Mesendoderm (in vitro differentiated cells): ENCODE results near the gene CADPS2.

Source experiments
- DNase-seq: peaks from one replicate; pipeline ENCODE4 v3.0.0; 2013
- H2AK5ac ChIP-seq: 2 replicates; pipeline ENCODE4 v1.6.1; 2013; ENCODE audit warnings: low read length, inconsistent platforms
- H2BK120ac ChIP-seq: 2 replicates; pipeline ENCODE4 v1.6.1; 2013; ENCODE audit warnings: low read depth, mild to moderate bottlenecking, low read length, moderate library complexity, mixed read lengths
- H2BK15ac ChIP-seq: replicated peaks from 2 replicates; pipeline ENCODE4 v1.6.1; 2013; ENCODE audit warnings: low read depth, mild to moderate bottlenecking, moderate library complexity
- H2BK5ac ChIP-seq: 2 replicates; pipeline ENCODE4 v1.6.1; 2013; ENCODE audit warnings: low read length, inconsistent platforms
- H3K18ac ChIP-seq: 2 replicates; pipeline ENCODE4 v1.6.1; 2013; ENCODE audit warnings: mild to moderate bottlenecking, low read length, mixed read lengths
- H3K23ac ChIP-seq: one replicate; pipeline ENCODE4 v1.6.1; 2013; ENCODE audit warnings: low read length
- H3K27ac ChIP-seq: 2 replicates; pipeline ENCODE4 v1.5.1; 2013; ENCODE audit warnings: low read depth, mild to moderate bottlenecking, inconsistent platforms, low read length, moderate library complexity
- H3K27me3 ChIP-seq: 2 replicates; pipeline ENCODE4 v1.6.1; 2013; ENCODE audit warnings: low read length, control low read depth, mild to moderate bottlenecking, inconsistent platforms; ENCODE audit not compliant: insufficient read depth, poor library complexity
- H3K36me3 ChIP-seq: 2 replicates; pipeline ENCODE4 v1.6.1; 2013; ENCODE audit warnings: low read length, inconsistent platforms; ENCODE audit not compliant: control insufficient read depth, insufficient read depth
- H3K4ac ChIP-seq: one replicate; pipeline ENCODE4 v1.6.1; 2013; ENCODE audit warnings: low read depth, mild to moderate bottlenecking, low read length, moderate library complexity
- H3K4me1 ChIP-seq: 2 replicates; pipeline ENCODE4 v1.6.1; 2013; ENCODE audit warnings: low read depth, low read length, inconsistent platforms; ENCODE audit not compliant: control insufficient read depth
- H3K4me2 ChIP-seq: 2 replicates; pipeline ENCODE4 v1.6.1; 2013; ENCODE audit warnings: low read length
- H3K4me3 ChIP-seq: 2 replicates; pipeline ENCODE4 v1.5.1; 2013; ENCODE audit warnings: mild to moderate bottlenecking, low read length
- H3K56ac ChIP-seq: one replicate; pipeline ENCODE4 v1.6.1; 2013; ENCODE audit warnings: low read length
- H3K79me1 ChIP-seq: 2 replicates; pipeline ENCODE4 v1.6.1; 2013; ENCODE audit warnings: low read length, inconsistent platforms
- H3K79me2 ChIP-seq: 2 replicates; pipeline ENCODE4 v1.6.1; 2013; ENCODE audit warnings: mild to moderate bottlenecking, low read length; ENCODE audit not compliant: control insufficient read depth, insufficient read depth
- H3K9ac ChIP-seq: 2 replicates; pipeline ENCODE4 v1.6.1; 2013; ENCODE audit warnings: low read length, inconsistent platforms
- H4K5ac ChIP-seq: one replicate; pipeline ENCODE4 v1.6.1; 2013; ENCODE audit warnings: low read length
- H4K8ac ChIP-seq: one replicate; pipeline ENCODE4 v1.6.1; 2013; ENCODE audit warnings: low read depth, mild to moderate bottlenecking, control low read depth, low read length, moderate library complexity
- WGBS: extraction: QIAGEN DNeasy Blood & Tissue Kit; methylation state at CpG from one replicate; pipeline ENCODE4 v1.1.7; 2013; ENCODE audit warnings: low lambda C conversion rate, missing lambda C conversion rate; ENCODE audit not compliant: insufficient coverage; ENCODE audit errors: extremely low coverage; 5-methylcytosine and 5-hydroxymethylcytosine counted together

CADPS2 gene

GRCh38 chr7:122768827-122769226, 117.4 kb downstream of the CADPS2 start:
- no peaks in the 10 kb centered on the region for H3K79me1 ChIP-seq
- H3K36me3 ChIP-seq = no peaks in the 10 kb centered on the region
- DNase-seq = no peak
- no peak overlapping the region for H3K23ac ChIP-seq
- no CpG with 5 or more reads among the region's 3 CpGs for WGBS
- no peak overlapping the region for H2BK15ac ChIP-seq
- no peak overlapping the region for H3K4me2 ChIP-seq
- H4K8ac ChIP-seq = no peak overlapping the region
- H2BK120ac ChIP-seq = no peak overlapping the region
- H3K4ac ChIP-seq = no peak overlapping the region
- H3K4me3 ChIP-seq = no peak overlapping the region
- no peak overlapping the region for H4K5ac ChIP-seq
- no peak overlapping the region for H3K18ac ChIP-seq
- H3K56ac ChIP-seq = no peak overlapping the region
- H3K27me3 ChIP-seq = no peaks in the 10 kb centered on the region
- H3K4me1 ChIP-seq = peaks cover 2% of the 10 kb centered on the region
- no peak overlapping the region for H2BK5ac ChIP-seq
- H3K27ac ChIP-seq = no peak overlapping the region
- no peak overlapping the region for H2AK5ac ChIP-seq
- H3K9ac ChIP-seq = no peak overlapping the region
- no peaks in the 10 kb centered on the region for H3K79me2 ChIP-seq

- Histone ChIP-seq H3K4me3 (no peak overlapping the region), H4K5ac (no peak overlapping the region), H3K18ac (no peak overlapping the region), H3K27ac (no peak overlapping the region), H3K56ac (no peak overlapping the region), H2BK15ac (no peak overlapping the region), H3K79me1 (no peaks in the 10 kb centered on the region), H3K27me3 (no peaks in the 10 kb centered on the region), H3K4ac (no peak overlapping the region), H2BK120ac (no peak overlapping the region), H4K8ac (no peak overlapping the region), H2BK5ac (no peak overlapping the region), H2AK5ac (no peak overlapping the region), H3K4me1 (peaks cover 2% of the 10 kb centered on the region), H3K23ac (no peak overlapping the region), H3K4me2 (no peak overlapping the region), H3K79me2 (no peaks in the 10 kb centered on the region), H3K9ac (no peak overlapping the region), H3K36me3 (no peaks in the 10 kb centered on the region)
- WGBS = no CpG with 5 or more reads among the region's 3 CpGs
- DNase-seq = no peak
Measured at GRCh38 chr7:122767339-122767738, 118.9 kb downstream of the CADPS2 start.

- peaks cover 2% of the 10 kb centered on the region for H3K4me1 ChIP-seq
- no CpG with 5 or more reads among the region's 1 CpG for WGBS
- no peak overlapping the region for H3K23ac ChIP-seq
- no peak overlapping the region for H2AK5ac ChIP-seq
- H3K4me3 ChIP-seq = no peak overlapping the region
- no peak overlapping the region for H3K9ac ChIP-seq
- no peak overlapping the region for H3K56ac ChIP-seq
- no peak overlapping the region for H4K8ac ChIP-seq
- no peak overlapping the region for H3K4me2 ChIP-seq
- H3K36me3 ChIP-seq = no peaks in the 10 kb centered on the region
- no peaks in the 10 kb centered on the region for H3K27me3 ChIP-seq
- H3K79me2 ChIP-seq = no peaks in the 10 kb centered on the region
- H2BK5ac ChIP-seq = no peak overlapping the region
- H3K27ac ChIP-seq = no peak overlapping the region
- no peak overlapping the region for H3K18ac ChIP-seq
- H3K4ac ChIP-seq = no peak overlapping the region
- no peak overlapping the region for H4K5ac ChIP-seq
- H3K79me1 ChIP-seq = no peaks in the 10 kb centered on the region
- no peak overlapping the region for H2BK15ac ChIP-seq
- DNase-seq = no peak
- H2BK120ac ChIP-seq = no peak overlapping the region
Measured at GRCh38 chr7:122766593-122766992, 119.7 kb downstream of the CADPS2 start.

GRCh38 chr7:122764902-122765301, 121.4 kb downstream of the CADPS2 start:
- Histone ChIP-seq H3K4me3 (no peak overlapping the region), H3K27ac (no peak overlapping the region), H2BK120ac (no peak overlapping the region), H3K4ac (no peak overlapping the region), H3K36me3 (no peaks in the 10 kb centered on the region), H2BK15ac (no peak overlapping the region), H3K4me1 (peaks cover 2% of the 10 kb centered on the region), H4K5ac (no peak overlapping the region), H3K27me3 (no peaks in the 10 kb centered on the region), H3K9ac (no peak overlapping the region), H3K23ac (no peak overlapping the region), H3K79me2 (no peaks in the 10 kb centered on the region), H2AK5ac (no peak overlapping the region), H3K4me2 (no peak overlapping the region), H3K56ac (no peak overlapping the region), H3K79me1 (no peaks in the 10 kb centered on the region), H2BK5ac (no peak overlapping the region), H4K8ac (no peak overlapping the region), H3K18ac (no peak overlapping the region)
- DNase-seq = no peak
- no CpG with 5 or more reads among the region's 1 CpG for WGBS

GRCh38 chr7:122764020-122764419, 122.2 kb downstream of the CADPS2 start:
- Histone ChIP-seq H3K4me2 (no peak overlapping the region), H3K4ac (no peak overlapping the region), H2BK15ac (no peak overlapping the region), H3K4me3 (no peak overlapping the region), H3K23ac (no peak overlapping the region), H4K8ac (no peak overlapping the region), H4K5ac (no peak overlapping the region), H3K4me1 (peaks cover 2% of the 10 kb centered on the region), H3K27ac (no peak overlapping the region), H2BK5ac (no peak overlapping the region), H3K36me3 (no peaks in the 10 kb centered on the region), H3K79me2 (no peaks in the 10 kb centered on the region), H3K79me1 (no peaks in the 10 kb centered on the region), H3K56ac (no peak overlapping the region), H2AK5ac (no peak overlapping the region), H2BK120ac (no peak overlapping the region), H3K18ac (no peak overlapping the region), H3K9ac (no peak overlapping the region), H3K27me3 (no peaks in the 10 kb centered on the region)
- no peak for DNase-seq
- no CpG with 5 or more reads among the region's 2 CpGs for WGBS

GRCh38 chr7:122762071-122762470, 124.2 kb downstream of the CADPS2 start:
- H3K56ac ChIP-seq = no peak overlapping the region

More at GRCh38 chr7:122762071-122762470, 124.2 kb downstream of the CADPS2 start:
- no peak overlapping the region for H2BK120ac ChIP-seq
- no peak overlapping the region for H3K18ac ChIP-seq
- no peak overlapping the region for H3K9ac ChIP-seq
- no peak for DNase-seq
- no peak overlapping the region for H3K4ac ChIP-seq
- no peaks in the 10 kb centered on the region for H3K36me3 ChIP-seq
- H3K4me1 ChIP-seq = no peaks in the 10 kb centered on the region
- no peak overlapping the region for H4K5ac ChIP-seq
- no CpG with 5 or more reads among the region's 2 CpGs for WGBS
- H3K79me1 ChIP-seq = no peaks in the 10 kb centered on the region
- H3K27me3 ChIP-seq = no peaks in the 10 kb centered on the region
- no peak overlapping the region for H4K8ac ChIP-seq
- no peak overlapping the region for H2BK5ac ChIP-seq
- H3K27ac ChIP-seq = no peak overlapping the region
- no peak overlapping the region for H2AK5ac ChIP-seq
- H3K4me2 ChIP-seq = no peak overlapping the region
- no peak overlapping the region for H3K23ac ChIP-seq
- no peak overlapping the region for H2BK15ac ChIP-seq
- H3K4me3 ChIP-seq = no peak overlapping the region
- no peaks in the 10 kb centered on the region for H3K79me2 ChIP-seq
